Activated naive CD4-positive, alpha-beta T cell treated with anti-CD3 and anti-CD28 coated beads for 36 hours (primary cell): ENCODE results near the gene ITGA4. TPM values are rescaled to one million over a fixed set of nuclear protein-coding genes. Genes with fewer than 3 reads are reported as not detected.

Source experiments
- CTCF ChIA-PET: fragments of 350-600 bp; sonication (Branson Sonifier 250); formaldehyde crosslinking; loops from one replicate; lab custom pipeline; 2021; ENCODE audit warnings: antibody characterized with exemption; lab: Charles Lee
- DNase-seq: peaks from one replicate; pipeline ENCODE4 v3.0.0-alpha.2; 2020
- H3K27ac Mint-ChIP-seq: one replicate; pipeline ENCODE4 v1.8.0; 2021; ENCODE audit warnings: mild to moderate bottlenecking, mixed read lengths
- H3K27me3 Mint-ChIP-seq: one replicate; pipeline ENCODE4 v1.8.0; 2021; ENCODE audit warnings: low read depth, mixed read lengths
- H3K36me3 Mint-ChIP-seq: one replicate; pipeline ENCODE4 v1.8.0; 2021; ENCODE audit warnings: low read depth, mixed read lengths
- H3K4me1 Mint-ChIP-seq: one replicate; pipeline ENCODE4 v1.8.0; 2021; ENCODE audit warnings: low read depth, mixed read lengths
- H3K4me3 Mint-ChIP-seq: one replicate; pipeline ENCODE4 v1.8.0; 2021; ENCODE audit warnings: mild to moderate bottlenecking, moderate library complexity, mixed read lengths
- H3K9me3 Mint-ChIP-seq: one replicate; pipeline ENCODE4 v1.8.0; 2021; ENCODE audit warnings: mixed read lengths
- intact Hi-C: fragments of 100-400 bp; cut with micrococcal nuclease; formaldehyde crosslinking; loops from one replicate; pipeline ENCODE4 v1.15.1; 2023
- total RNA-seq, 2 experiments: library from RNA; stranded (reverse); gene quantifications; one replicate each; pipeline ENCODE4 v1.2.3, GENCODE V29; 2021

ITGA4 gene
- total RNA-seq, 2 experiments from 2014 or later, result 26.6 to 27.8 TPM

DNA sequence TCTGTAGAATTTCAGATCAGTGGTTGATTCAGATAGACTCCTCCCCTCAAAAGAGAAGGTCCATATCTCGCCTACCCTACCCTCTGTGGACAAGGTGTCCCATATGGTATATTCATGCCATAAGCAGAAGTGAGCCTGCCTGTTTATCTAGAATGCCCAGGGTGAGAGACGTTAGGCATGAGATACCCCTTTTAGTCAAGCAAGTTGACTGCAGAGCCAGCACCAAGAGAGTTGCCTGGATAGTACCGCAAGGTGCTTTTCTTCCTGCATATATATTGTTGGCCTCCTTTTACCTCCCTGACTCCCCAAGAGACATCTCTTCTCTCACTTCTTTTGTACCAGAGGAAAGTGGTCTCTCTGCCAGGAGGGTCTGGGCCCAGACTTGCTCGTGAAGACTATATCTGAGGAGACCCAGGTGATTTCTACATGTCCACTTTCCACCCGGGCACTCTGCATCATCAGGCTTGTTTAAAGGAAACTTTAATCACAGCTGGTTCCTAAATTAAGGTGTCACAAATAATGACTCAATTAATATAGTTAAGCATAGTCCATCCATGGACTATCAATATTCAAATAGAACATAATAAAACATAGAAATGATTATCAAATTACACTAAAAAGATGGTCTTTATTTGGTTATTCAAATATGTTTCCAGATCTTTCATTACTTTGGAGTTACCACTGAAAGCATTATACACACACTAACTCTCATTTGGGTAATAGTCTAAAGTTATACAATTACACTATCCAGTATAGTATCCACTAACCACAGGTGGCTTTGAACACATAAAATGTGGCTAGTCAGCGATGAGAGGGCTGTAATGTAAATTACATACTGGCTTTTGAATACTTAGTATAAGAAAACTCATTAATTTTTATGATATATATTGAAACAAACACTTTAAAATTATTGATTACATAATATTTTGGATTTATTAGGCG, 4.1 kb downstream of the ITGA4 start:
- DNase-seq, result peak; percentile 24
- no peaks in the 10 kb centered on the region for H3K27me3 Mint-ChIP-seq
- intact Hi-C loops, result loop anchor here (1.0 to 10.0 kb wide), 5 partner anchors 157 to 1573 kb away; partner anchors contain the start of genes CWC22 and NCKAP1
- H3K27ac Mint-ChIP-seq, result peak overlapping the region; percentile 93
- H3K4me1 Mint-ChIP-seq, result peaks cover 55% of the 10 kb centered on the region
- H3K4me3 Mint-ChIP-seq, result peak overlapping the region; percentile 92
- CTCF ChIA-PET, result interaction anchor here (1.4 to 9.6 kb wide), 2 partner anchors 254 to 356 kb away, joined by 5 to 71 read pairs; no protein-coding TSS in a partner anchor
- H3K36me3 Mint-ChIP-seq, result peaks cover 8% of the 10 kb centered on the region
- no peaks in the 10 kb centered on the region for H3K9me3 Mint-ChIP-seq

DNA sequence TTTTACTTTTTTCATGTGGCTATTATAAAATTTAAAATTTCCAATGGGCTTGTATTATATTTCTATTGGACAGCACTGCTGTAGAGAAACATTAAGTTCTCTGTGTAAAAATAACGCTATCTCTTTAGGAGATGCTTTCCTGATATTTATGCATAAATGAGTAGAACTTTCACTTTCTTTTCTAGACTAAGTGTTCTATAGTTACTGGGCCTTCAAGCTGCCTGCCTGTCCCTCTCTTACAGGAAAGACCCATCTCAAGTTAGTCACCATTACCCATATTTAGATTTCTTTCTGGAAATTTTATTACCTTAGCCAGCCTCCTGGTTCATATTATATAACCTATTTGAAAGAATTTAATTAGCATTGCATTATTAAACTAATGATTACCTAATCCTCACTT, 4.8 kb downstream of the ITGA4 start:
- peak overlapping the region; percentile 80 for H3K27ac Mint-ChIP-seq
- no peaks in the 10 kb centered on the region for H3K9me3 Mint-ChIP-seq
- H3K36me3 Mint-ChIP-seq, result peaks cover 8% of the 10 kb centered on the region
- peak; percentile 39 for DNase-seq
- H3K4me1 Mint-ChIP-seq, result peaks cover 54% of the 10 kb centered on the region
- no peaks in the 10 kb centered on the region for H3K27me3 Mint-ChIP-seq
- intact Hi-C loops, result loop anchor here (1.0 to 10.0 kb wide), 4 partner anchors 67 to 1573 kb away; partner anchors contain the start of genes CWC22 and NCKAP1
- H3K4me3 Mint-ChIP-seq, result peak overlapping the region; percentile 26
- CTCF ChIA-PET, result interaction anchor here (9.6 kb wide), 1 partner anchor 357 kb away, joined by 71 read pairs; no protein-coding TSS in a partner anchor

DNA sequence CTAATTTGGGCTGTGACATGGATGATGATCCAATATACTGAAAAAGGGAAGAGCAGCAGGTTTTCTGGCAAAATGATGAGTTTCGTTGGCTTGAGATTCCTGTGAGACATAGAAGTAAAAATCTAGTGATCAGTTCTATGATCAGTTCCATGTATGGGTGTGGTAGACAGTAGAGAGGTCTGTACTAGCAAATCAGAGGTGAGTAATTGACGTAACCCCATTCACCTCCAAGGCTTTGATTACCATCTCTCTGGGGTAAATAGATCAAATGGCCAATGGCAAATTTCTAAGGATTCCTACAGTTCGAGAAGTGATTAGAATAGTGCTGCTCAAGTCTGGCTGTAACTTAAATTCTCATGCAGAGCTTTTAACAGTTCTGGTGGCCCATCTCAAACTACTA, 6.4 kb downstream of the ITGA4 start:
- CTCF ChIA-PET, result interaction anchor here (1.4 kb wide), 1 partner anchor 359 kb away, joined by 6 read pairs; no protein-coding TSS in a partner anchor
- intact Hi-C loops, result loop anchor here (2.0 to 10.0 kb wide), 3 partner anchors 69 to 1571 kb away; partner anchors contain the start of genes CWC22 and NCKAP1
- no peaks in the 10 kb centered on the region for H3K27me3 Mint-ChIP-seq
- H3K36me3 Mint-ChIP-seq, result peaks cover 8% of the 10 kb centered on the region
- H3K4me3 Mint-ChIP-seq, result peak overlapping the region; percentile 8
- no peaks in the 10 kb centered on the region for H3K9me3 Mint-ChIP-seq
- peaks cover 69% of the 10 kb centered on the region for H3K4me1 Mint-ChIP-seq
- peak overlapping the region; percentile 80 for H3K27ac Mint-ChIP-seq
- DNase-seq, result no peak

DNA sequence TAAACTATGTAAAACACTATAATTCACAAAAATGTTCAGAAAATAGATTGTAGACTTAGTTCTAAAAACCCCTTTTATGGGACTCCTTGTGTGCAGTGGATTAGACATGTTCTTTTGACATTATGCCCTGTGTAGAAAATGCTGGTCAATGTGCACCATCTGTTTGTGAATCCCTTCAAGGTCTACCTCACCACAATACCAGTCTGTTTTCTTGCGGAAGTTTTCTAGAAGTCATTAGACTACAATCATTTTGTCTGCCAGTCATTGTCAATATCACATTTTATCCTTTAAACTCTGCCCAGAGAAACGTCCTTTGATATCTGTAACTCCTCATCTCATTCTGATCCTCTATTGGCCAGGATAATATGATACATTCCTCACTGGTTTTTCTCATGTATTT, 7.8 kb downstream of the ITGA4 start:
- Mint-ChIP-seq H3K36me3 (peaks cover 15% of the 10 kb centered on the region), H3K4me1 (peaks cover 72% of the 10 kb centered on the region), H3K27me3 (no peaks in the 10 kb centered on the region), H3K27ac (peak overlapping the region; percentile 71), H3K9me3 (no peaks in the 10 kb centered on the region), H3K4me3 (no peak overlapping the region)
- DNase-seq, result no peak
- intact Hi-C loops, result loop anchor here (5.0 to 10.0 kb wide), 3 partner anchors 427 to 1570 kb away; partner anchors contain the start of genes CWC22, ITPRID2 and NCKAP1
- CTCF ChIA-PET, result interaction anchor here (1.4 kb wide), 1 partner anchor 360 kb away, joined by 6 read pairs; no protein-coding TSS in a partner anchor

DNA sequence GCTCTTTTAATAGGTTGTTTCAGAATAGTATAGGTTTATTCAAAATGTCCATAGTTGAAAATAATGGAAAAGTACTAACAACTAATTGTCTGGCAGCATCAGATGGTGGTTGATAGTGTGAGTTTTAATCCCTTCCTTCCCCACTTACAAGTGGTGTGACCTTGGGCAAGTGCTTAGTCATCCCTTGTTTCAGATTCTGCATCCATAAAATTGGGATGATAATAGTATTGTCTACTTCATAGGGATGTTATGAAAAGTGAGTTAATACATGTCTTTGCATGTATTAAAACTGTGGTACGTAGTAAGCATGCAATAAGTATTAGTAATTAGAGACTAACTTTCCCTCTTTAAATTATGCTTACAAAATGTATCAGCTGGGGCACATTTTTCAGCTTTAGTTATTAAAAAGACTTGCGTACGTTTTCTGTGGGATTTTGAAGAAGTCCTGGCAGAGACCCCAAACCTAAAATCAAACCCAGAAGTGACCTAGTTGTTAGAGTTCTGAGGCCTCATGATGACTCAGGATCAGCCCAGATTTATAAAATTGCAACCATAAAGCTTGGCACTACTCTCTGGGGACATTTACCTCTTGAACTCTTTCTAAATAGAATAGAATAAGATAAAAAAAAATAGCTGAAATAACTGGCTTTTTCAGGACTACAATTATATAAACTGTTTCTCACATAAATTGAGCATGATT, 8.6 kb downstream of the ITGA4 start:
- CTCF ChIA-PET, result interaction anchor here (0.6 to 3.8 kb wide), 24 partner anchors 9 to 493 kb away, joined by 3 to 59 read pairs (median 3); partner anchors contain the start of gene ITGA4
- no peaks in the 10 kb centered on the region for H3K27me3 Mint-ChIP-seq
- H3K4me3 Mint-ChIP-seq, result no peak overlapping the region
- no peak for DNase-seq
- peak overlapping the region; percentile 71 for H3K27ac Mint-ChIP-seq
- peaks cover 15% of the 10 kb centered on the region for H3K36me3 Mint-ChIP-seq
- H3K9me3 Mint-ChIP-seq, result no peaks in the 10 kb centered on the region
- intact Hi-C loops, result loop anchor here (1.0 to 10.0 kb wide), 7 partner anchors 35 to 1569 kb away; partner anchors contain the start of genes CWC22, ITPRID2 and NCKAP1
- peaks cover 79% of the 10 kb centered on the region for H3K4me1 Mint-ChIP-seq

DNA sequence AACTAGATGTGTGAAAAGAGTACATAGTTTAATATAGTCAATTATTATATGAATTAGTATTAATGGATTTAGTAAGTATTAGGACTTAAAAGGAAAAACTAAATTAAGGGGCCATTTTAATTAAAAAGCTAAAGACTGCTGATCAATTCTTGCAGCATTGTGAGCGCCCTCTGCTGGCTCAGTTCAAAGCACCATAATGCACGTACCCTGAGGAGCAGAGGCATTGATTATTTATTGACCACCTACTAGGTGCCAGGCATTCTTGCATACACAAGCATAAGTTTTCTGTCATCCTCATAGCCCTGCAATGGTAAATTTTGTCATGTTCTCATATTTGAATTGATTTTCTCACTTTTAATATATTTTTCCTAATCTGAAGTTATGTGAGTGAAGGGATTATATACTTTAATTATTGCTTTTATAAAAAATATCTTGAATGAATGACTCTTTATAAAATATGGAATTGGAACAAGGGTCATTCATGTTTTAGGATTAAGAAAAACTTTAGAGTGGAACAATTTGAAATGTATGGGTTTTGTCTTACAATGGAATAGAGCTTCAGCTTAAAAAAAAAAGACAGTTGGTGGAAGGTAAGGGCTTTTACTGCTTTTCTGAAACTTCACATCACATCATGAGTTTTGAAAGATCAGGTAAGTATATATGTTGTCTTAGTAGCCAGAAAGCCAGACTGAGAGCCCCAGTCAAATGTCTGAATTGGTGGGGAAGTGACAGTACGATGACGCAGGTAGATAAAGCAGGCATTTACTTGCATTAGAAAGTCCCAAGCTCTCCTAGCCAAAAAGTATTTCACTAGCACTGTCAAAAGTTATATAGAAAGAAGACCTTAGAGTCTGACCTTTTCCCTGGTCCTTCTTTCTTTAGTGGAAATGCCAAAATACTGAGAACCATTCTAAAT, 9.7 kb downstream of the ITGA4 start:
- CTCF ChIA-PET, result interaction anchor here (0.6 to 3.8 kb wide), 24 partner anchors 8 to 478 kb away, joined by 3 to 59 read pairs (median 3); partner anchors contain the start of gene ITGA4
- intact Hi-C loops, result loop anchor here (1.0 to 10.0 kb wide), 7 partner anchors 36 to 1568 kb away; partner anchors contain the start of genes CWC22, ITPRID2 and NCKAP1
- Mint-ChIP-seq H3K4me3 (no peak overlapping the region), H3K9me3 (no peaks in the 10 kb centered on the region), H3K4me1 (peaks cover 86% of the 10 kb centered on the region), H3K27me3 (no peaks in the 10 kb centered on the region), H3K27ac (peak overlapping the region; percentile 54), H3K36me3 (peaks cover 19% of the 10 kb centered on the region)
- DNase-seq, result peak; percentile 92

DNA sequence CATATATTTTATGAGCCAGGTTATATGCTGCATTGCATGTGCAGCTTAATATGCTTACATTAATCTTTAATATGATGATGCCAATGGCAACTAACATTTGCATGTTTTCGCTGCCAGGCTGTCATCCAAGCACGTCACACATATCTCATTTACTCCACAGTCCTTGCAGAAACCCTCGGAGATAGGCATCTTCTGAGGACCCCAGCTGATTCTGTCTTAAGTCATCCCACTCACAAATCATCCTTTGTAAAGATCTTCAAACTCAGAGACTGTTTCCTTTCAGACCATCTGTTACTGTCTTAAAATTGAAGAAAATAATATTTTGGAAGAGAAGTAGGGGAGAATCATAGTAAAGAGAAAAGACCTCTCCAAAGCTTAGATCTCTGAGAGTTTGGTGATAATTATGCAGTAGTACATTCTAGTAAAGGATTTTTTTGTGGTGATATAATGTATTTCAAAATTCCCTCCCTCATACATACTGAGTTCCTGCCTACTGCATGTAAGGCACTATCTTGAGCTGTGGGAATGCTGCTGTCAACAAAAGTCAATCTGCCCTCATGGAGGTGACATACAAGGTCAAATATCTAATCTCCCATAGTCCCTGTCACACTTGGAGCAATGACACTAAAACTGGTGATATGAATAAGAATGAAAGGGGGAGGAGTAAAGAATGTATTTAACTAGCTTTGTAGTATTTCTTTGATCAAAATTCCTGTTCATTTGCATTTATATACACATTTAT, 11.0 kb downstream of the ITGA4 start:
- DNase-seq, result no peak
- CTCF ChIA-PET, result interaction anchor here (0.6 to 3.8 kb wide), 9 partner anchors 10 to 363 kb away, joined by 3 to 59 read pairs (median 4); partner anchors contain the start of gene ITGA4
- intact Hi-C loops, result loop anchor here (2.0 to 10.0 kb wide), 4 partner anchors 37 to 1567 kb away; partner anchors contain the start of genes CWC22, ITPRID2 and NCKAP1
- no peaks in the 10 kb centered on the region for H3K27me3 Mint-ChIP-seq
- peaks cover 84% of the 10 kb centered on the region for H3K4me1 Mint-ChIP-seq
- H3K27ac Mint-ChIP-seq, result peak overlapping the region; percentile 60
- no peaks in the 10 kb centered on the region for H3K9me3 Mint-ChIP-seq
- H3K4me3 Mint-ChIP-seq, result no peak overlapping the region
- H3K36me3 Mint-ChIP-seq, result peaks cover 23% of the 10 kb centered on the region

DNA sequence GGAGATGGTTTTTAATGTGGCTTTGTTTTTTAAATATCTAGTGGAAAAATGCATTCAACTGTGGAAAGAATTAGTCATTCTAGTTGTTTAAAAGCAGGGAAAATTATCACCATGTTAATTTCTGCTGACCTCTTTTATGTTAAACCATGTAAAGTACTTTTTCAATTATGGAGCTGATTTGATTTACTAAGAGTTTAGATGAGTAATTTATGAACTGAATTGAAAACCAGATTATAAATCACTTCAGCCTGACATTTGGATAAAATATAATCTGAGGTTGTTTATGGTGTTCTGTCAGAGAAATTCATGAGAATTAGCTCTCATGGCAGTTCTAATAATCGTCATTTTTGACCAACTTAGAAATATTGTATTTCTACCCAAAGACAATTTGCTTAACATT, 11.6 kb downstream of the ITGA4 start:
- peaks cover 27% of the 10 kb centered on the region for H3K36me3 Mint-ChIP-seq
- no peak for DNase-seq
- no peaks in the 10 kb centered on the region for H3K27me3 Mint-ChIP-seq
- H3K9me3 Mint-ChIP-seq, result no peaks in the 10 kb centered on the region
- CTCF ChIA-PET, result interaction anchor here (0.6 to 3.8 kb wide), 7 partner anchors 10 to 364 kb away, joined by 3 to 59 read pairs (median 4); partner anchors contain the start of gene ITGA4
- intact Hi-C loops, result loop anchor here (5.0 to 10.0 kb wide), 3 partner anchors 423 to 1566 kb away; partner anchors contain the start of genes CWC22, ITPRID2 and NCKAP1
- peaks cover 84% of the 10 kb centered on the region for H3K4me1 Mint-ChIP-seq
- no peak overlapping the region for H3K4me3 Mint-ChIP-seq
- peak overlapping the region; percentile 60 for H3K27ac Mint-ChIP-seq

DNA sequence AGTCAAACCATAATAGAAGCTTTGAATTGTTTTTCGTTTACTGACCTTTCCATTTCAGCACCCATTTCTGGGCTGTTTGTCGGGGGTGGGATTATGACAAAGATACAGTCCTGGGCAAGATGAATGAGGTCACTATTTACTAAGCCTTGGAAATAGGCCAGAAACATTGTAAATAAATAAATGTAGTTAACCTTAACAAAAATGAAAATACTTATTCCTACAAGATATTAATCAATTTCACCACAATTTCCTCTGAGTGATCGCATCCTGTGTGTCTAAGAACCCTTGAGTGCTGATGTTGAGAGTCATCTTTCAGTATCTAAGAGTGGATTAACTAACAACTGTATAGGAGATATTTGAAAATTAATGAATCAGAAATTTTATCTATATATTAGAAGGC, 14.0 kb downstream of the ITGA4 start:
- DNase-seq, result no peak
- Mint-ChIP-seq H3K4me3 (no peak overlapping the region), H3K36me3 (peaks cover 39% of the 10 kb centered on the region), H3K27me3 (no peaks in the 10 kb centered on the region), H3K4me1 (peaks cover 65% of the 10 kb centered on the region), H3K27ac (peak overlapping the region; percentile 55), H3K9me3 (no peaks in the 10 kb centered on the region)
- CTCF ChIA-PET, result interaction anchor here (0.5 to 1.8 kb wide), 5 partner anchors 13 to 366 kb away, joined by 3 to 4 read pairs (median 3); no protein-coding TSS in a partner anchor
- intact Hi-C loops, result no loop called here

DNA sequence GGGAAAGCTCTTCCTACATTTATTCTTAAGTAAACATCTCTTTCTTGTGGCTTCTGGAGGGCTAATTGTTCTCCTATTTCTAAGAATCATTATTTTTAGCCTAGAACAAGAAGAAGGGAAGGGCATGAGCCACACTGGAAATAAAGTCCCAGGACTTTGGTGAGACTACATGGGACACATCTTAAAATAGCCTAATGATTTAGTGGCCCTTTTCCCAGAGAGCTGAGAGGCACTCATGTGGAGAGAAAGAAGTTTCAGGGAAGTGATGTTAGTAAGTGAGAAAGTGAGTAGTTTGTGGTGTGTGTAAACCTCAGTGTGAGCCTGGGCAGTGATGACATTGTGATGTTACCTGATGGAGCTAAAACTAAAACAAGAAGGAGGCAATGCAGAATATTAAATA, 14.6 kb downstream of the ITGA4 start:
- H3K27me3 Mint-ChIP-seq, result no peaks in the 10 kb centered on the region
- peaks cover 44% of the 10 kb centered on the region for H3K36me3 Mint-ChIP-seq
- no peaks in the 10 kb centered on the region for H3K9me3 Mint-ChIP-seq
- peak overlapping the region; percentile 68 for H3K27ac Mint-ChIP-seq
- intact Hi-C loops, result no loop called here
- no peak overlapping the region for H3K4me3 Mint-ChIP-seq
- CTCF ChIA-PET, result interaction anchor here (0.7 to 1.8 kb wide), 4 partner anchors 13 to 367 kb away, joined by 3 read pairs; no protein-coding TSS in a partner anchor
- peaks cover 63% of the 10 kb centered on the region for H3K4me1 Mint-ChIP-seq
- DNase-seq, result peak; percentile 43
